ENCODE measurements around the gene FHOD3.
A peak's percentile ranks its signal among the peaks of the same experiment; 100 is the strongest.

The FHOD3 gene

GRCh38 chr18:36366994-36367839, 69.7 kb downstream of the FHOD3 start:
- DNase-seq (ENCODE audit: low read depth): no peak
- TF ChIP-seq CTCF (conservative IDR thresholded peaks at IDR 0.05; ENCODE audit: low read length): no peak
- no peak overlapping the region for H3K4me3 ChIP-seq (ENCODE audit: low read length)

GRCh38 chr18:36368889-36369288, 71.4 kb downstream of the FHOD3 start:
- no peak for DNase-seq (ENCODE audit: low read depth)
- no peak for TF ChIP-seq CTCF (conservative IDR thresholded peaks at IDR 0.05; ENCODE audit: low read length)
- no peak overlapping the region for H3K4me3 ChIP-seq (ENCODE audit: low read length)

- H3K4me3 ChIP-seq (ENCODE audit: low read length): no peak overlapping the region
- peak; percentile 49 for TF ChIP-seq CTCF (conservative IDR thresholded peaks at IDR 0.05; ENCODE audit: low read length)
- peak; percentile 96 for DNase-seq (ENCODE audit: low read depth)
Observed at GRCh38 chr18:36372903-36373311, 75.4 kb downstream of the FHOD3 start.

GRCh38 chr18:36374262-36374661, 76.7 kb downstream of the FHOD3 start:
- DNase-seq (ENCODE audit: low read depth): no peak
- H3K4me3 ChIP-seq (ENCODE audit: low read length): no peak overlapping the region
- no peak for TF ChIP-seq CTCF (conservative IDR thresholded peaks at IDR 0.05; ENCODE audit: low read length)

GRCh38 chr18:36375118-36375517, 77.6 kb downstream of the FHOD3 start:
- no peak for TF ChIP-seq CTCF (conservative IDR thresholded peaks at IDR 0.05; ENCODE audit: low read length)
- no peak for DNase-seq (ENCODE audit: low read depth)
- H3K4me3 ChIP-seq (ENCODE audit: low read length): no peak overlapping the region

GRCh38 chr18:36376361-36376760, 78.8 kb downstream of the FHOD3 start:
- H3K4me3 ChIP-seq (ENCODE audit: low read length): no peak overlapping the region
- no peak for TF ChIP-seq CTCF (conservative IDR thresholded peaks at IDR 0.05; ENCODE audit: low read length)
- peak; percentile 63 for DNase-seq (ENCODE audit: low read depth)

GRCh38 chr18:36377626-36378025, 80.1 kb downstream of the FHOD3 start:
- no peak for DNase-seq (ENCODE audit: low read depth)
- no peak for TF ChIP-seq CTCF (conservative IDR thresholded peaks at IDR 0.05; ENCODE audit: low read length)
- no peak overlapping the region for H3K4me3 ChIP-seq (ENCODE audit: low read length)
